Stimulated activated CD8-positive, alpha-beta memory T cell treated with anti-CD3 and anti-CD28 coated beads, Interleukin-4, amount 100 ng/mL, for 48 hours (primary cell): ENCODE results near the gene C1QL1.

ENCODE experiments used
- DNase-seq: peaks from one replicate; pipeline ENCODE4 v3.0.0-alpha.2; 2020

Gene C1QL1

DNA sequence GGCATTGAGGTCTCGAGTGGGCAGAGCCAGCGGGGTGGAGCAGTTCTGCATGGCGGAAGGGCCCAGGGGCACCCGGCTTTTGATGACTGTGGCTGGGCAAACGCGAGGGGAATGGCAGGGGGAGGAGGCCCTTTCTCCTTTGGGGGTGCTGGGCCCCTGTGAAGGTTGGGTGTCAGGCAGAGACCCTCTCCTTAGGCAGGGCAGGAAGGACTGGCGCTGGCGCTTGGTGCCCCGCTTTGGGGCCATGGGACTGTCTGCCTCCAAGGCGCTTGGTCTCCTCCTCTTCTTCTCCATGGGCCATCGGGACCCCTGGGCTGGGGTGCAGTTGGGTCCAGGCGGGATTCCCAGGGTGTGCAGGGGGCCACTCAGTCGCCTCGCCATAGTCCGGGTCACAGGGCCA, 40.0 kb downstream of the C1QL1 start:
- DNase-seq, result no peak

DNA sequence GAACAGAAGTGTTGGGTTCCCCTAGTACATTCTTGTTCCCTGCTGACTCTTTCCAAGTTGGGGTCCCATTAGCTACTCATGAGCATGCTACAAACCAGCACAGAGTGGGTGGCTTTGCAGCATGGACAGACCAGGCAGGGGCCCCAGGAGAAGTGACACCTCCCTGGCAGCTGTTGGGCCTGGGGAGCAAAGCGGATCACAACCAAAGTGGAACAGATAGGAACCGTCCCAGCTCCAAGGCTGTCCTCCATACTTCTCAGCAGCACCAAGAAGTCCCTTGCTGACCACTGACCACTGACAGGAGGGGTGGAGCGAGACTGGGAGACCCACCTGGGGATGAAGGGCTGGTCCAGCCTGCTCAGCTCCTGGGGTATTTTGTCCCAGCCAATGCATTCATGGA, 40.4 kb downstream of the C1QL1 start:
- no peak for DNase-seq

DNA sequence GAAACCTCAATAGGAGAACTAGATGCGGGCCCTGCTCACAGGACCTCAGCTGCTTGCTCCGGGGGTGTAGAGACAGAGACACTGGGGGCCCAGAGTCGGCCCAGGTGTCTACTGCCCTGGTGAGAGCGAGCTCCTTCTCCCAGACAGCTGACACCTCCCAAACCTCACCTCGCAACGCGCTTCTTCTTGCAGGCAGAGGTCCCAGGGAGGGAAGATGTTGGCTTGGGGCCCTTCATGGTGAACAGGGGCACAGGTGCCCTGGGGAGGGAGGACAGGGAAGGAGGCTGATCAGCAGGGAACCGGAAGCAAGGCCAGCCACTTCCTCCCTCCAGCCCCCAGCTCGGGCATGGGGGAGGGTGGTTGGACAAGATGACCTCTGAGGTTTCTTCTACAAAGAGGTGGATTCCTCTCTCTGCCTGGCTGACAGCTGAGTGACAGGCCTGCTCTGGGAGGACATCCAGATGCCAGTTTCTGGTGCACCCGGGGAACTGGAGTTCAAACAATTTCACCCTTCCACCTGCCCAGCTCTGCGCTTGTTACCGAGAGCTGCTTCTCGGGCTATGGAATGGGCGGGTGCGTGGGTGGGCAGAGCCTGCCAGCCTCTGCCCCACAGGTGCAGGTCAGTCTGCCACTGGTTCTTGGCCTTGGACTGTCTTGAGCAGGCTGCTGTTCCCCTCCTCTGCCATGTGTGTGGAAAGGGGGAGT, 41.1 kb downstream of the C1QL1 start:
- DNase-seq, result no peak

DNA sequence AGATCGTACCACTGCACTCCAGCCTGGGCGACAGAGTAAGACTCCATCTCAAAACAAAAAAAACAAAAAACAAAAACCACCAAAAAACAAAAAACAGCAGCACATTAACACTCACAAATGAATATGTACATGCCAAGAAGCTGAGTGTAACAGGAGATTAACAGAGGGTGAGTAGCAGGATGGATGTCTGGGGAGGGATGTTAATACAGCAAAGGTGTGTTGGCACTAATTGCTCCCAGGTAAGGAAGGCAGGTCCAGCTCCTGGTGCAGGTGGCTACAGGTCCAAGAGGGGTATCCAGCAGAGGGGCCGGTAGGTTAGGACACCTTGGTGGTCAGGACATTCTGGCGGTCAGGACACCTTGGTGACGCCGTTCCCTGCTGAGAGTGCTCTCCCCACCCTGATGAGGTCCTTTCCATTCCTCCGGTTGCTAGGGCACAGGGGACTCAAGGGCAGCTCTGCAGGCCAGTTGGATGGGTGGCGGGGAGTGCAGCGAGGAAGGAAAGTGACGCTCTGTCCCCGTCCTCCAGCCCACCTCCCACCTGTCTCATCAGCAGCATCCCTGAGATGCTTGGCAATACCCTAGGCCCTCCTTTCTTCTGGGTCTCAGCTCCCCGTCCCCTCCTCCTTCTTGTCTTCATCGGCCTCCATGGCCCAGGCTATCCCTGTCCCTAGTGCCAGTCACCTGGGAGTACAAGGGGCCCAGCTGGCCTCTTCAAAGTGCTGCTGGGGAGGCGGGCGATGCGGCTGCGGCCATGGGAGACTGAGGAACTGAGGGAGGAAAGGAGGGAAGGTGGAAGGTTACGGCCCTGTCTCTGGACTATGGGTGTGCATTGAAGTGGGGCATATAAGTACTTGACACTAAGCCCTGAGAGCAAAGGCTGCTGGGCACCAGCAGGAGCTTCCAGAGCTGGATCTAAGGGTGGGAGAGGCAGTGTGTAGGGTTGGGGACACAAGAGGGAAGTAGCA, 42.1 kb downstream of the C1QL1 start:
- DNase-seq, result no peak

DNA sequence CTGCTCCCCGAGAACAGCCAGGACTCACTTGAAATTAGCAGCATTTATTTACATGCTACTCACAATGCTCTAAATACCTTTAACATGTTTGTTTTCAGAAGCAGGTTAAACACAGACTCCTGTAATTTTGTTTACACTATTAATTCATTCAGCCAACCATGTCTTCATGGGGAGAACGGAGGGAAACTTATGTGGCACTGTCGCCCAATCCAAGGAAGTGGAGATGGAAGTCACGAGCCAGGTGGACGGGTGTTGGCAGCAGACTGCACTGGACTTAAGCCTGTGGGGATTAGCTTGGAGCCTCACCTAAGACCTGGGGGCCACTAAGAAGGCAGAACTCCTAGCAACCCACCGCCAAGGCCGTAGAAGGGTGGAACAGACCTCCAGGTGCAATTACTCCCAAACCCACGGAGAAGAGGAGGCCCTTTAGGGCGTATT, 44.0 kb downstream of the C1QL1 start:
- DNase-seq, result no peak

DNA sequence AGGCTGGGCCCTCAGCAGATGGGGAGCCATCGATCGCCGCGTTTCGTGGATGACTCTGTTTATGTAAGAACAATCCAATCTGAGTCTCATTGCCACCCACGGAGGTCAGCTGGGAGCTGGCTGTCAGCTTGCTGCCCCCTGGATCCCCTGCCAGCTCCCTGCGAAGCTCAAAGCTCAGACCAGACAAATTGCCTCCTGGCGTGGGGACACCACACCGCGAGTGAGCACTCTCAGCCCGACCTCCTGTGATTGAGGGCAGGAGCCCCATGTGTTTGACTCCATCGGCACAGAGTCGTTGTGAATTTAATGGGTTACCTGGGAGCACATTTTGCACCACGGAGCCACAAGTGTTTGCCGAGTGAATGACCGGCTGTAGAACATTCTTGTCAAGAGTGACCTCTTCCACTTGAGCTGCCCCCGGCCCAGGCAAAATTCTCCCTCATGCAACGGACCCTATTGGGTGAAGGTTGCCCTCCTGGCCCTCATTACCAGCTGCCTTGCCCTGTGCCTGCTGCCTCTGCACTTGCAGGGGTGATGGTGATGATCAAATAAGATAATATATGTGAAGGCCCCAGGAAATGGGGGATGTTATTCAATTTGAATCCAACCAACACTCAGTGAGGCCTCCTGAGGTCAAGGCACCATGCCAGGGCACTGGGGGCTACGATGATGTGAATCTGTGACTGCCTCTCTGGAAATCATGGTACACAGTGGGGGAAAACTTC, 45.2 kb downstream of the C1QL1 start:
- DNase-seq, result no peak

DNA sequence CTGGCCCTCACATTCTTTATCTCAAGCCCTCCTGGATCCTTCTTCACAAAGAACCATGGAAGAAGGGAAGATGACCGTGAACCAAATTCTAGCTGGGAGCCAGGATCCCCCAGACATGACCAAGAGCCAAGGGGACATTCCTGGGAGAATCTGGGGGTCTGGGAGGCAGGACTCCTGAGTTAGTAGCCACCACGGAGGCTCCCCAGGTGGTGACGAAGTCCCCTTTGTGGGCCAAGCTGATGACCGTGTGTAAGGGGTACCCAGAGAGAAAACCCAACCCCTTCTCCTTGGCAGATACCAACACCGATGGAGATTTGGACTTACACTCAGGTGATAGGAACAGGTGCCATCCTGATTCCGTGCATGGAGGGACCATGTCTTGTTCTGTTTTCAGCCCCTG, 46.0 kb downstream of the C1QL1 start:
- no peak for DNase-seq

DNA sequence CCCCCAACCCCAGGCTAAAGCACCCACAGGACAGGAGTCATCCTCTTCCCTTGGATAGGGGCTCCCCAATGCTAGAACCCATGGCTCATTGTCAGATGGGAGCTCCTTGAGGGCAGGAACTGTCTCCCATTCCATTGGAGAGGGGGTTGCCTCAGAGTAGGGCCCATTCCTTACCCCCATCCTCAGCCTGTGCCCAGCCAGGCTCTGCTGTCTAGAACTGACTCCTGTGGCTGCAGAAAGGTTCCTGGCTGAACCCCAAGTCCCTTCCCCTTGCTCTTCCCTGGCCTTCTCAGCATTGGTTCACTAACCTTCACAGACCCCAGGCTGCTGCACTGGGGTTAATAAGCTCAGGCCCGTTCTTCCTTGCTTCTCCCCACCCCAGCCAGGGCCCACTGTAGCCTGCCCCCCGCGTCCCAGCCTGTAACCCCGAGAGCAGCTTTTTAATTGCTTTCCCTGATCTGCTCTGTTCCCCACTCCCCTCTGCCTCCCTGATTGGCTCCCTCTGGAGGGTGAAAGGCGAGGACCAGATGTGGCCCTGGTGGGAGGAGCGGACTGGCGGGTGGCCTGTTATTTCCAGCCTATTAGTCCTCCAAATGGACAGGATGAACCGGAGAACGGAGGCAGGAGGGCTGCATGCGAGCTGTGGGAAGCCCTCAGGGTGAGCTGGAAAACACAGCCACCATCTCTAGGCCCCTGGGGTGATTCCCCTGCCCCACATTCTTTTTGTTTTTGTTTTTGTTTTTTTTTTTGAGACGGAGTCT, 46.8 kb downstream of the C1QL1 start:
- DNase-seq, result no peak

DNA sequence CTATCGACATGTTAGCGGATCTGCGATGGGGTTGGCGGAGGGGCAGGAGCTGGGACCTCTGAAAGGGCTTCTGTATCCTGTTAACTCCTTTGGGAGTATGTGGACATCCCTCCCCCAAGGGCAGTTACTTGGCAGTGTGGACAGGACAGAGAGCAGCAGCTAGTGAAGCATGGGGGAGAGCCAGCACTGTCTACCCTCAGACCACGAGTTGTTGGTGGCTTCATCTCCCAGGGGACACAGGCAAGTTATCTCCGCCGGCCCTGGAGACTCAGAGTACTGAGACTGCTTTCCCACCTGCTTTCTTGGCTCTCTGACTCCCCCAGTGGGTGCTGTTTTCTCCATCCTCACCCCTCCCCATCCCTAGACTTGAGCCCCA, 47.5 kb downstream of the C1QL1 start:
- no peak for DNase-seq

DNA sequence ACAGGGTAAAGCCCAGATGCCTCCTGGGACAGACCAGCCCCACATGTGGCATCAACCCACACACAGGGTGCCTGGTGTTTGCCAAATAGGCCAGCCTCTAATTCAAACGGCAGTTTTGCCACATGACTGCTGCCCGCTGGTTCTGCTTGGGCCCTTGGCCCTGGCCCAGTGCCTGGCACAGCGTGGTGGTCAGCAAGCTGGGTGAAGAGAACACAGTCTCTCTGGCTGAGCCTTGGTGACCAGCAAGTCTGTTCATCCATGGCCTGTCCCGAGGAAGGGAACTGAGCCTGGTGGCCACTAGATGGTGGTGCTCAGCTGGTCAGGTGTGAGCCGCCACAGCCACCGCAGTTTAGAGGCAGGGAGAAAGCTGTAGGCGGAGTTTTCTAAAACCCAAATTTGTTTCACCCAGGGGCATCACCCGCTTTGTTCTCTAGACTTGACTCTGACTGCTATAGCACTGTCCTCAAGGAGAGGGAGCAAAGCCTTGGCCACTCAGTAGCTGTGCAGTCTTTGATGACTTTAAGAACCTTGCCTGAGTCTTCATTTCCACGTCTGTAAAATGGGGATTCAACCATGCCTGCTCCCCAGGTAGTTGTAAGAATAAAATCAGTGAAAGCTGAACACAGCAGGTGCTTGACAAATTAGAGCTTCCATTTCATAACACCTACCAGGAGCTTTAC, 48.1 kb downstream of the C1QL1 start:
- peak; percentile 70 for DNase-seq

DNA sequence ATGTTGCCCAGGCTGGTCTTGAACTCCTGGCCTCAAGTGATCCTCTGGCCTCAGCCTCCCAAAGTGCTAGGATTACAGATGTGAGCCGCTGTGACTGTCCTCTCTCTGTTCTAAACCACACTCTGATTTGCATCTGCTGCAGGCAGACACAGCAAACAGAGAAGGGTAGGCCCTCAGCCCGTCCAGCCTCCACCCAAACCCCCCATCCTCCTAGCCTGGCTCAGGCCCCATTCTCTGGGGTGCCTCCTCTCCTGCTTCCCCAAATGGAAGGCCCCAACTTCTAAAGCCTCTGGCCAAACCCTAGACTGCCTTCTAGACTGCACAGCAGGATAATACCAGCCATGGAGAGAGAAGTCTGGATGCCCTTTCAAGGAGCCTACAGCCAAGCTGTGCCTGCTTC, 48.7 kb downstream of the C1QL1 start:
- no peak for DNase-seq

DNA sequence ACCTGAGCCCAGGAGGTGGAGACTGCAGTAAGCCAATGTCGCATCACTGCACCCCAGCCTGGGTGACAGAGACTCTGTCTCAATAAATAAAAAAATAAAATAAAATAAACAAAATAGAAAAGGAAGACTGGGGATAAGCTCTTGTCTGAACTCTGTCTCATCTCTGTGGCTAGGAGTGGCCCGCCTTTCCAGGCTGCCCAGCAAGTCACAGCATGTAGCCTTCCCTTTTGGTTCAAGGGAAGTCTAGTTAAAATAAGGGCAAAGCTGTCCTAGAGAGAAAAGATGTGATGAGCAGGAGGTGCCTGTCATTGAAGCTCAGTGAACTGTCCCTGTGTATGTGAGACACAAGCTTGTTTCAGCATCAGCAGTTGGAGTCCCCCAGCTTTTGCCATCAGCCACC, 50.1 kb downstream of the C1QL1 start:
- DNase-seq, result no peak

DNA sequence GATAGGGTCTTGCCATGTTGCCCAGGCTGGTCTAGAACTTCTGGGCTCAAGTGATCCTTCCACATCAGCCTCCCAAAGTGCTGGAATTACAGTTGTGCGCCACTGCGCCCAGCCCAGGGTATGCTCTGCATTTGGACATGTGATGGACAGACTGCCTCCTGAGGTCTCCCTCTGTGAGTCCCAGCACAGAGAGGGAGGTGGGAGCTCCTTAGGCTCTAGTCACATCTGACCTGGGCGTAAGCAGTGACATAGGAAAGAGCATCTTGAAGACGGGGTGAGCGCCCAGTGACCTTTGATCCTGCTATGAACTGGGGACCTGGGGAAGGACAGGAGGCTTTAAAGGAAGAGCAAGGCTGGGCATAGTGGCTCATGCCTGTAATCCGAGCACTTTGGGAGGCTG, 50.6 kb downstream of the C1QL1 start:
- DNase-seq, result no peak

DNA sequence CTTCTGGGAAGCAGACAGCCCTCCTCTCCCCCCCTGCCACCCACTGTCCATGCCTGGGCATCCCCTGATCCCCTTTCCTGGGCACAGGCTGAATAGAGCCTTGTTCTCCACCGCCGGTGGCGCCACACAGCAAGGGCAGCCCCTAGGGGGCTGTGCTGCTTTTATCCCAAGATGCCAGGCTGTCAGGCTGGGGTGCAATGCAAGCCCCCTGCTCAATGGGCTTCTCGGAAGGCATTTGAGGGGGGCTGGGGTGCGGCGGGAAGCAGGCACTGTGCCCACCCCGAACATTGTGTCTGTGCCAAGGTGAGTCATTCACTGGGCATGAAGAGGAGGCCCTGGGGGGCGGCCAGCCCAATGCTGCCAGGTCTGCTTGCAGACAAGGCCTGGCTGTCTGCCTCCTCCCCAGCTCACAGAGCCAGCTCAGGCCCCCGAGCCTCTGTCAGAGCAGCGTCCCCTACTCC, 51.3 kb downstream of the C1QL1 start:
- DNase-seq, result no peak

DNA sequence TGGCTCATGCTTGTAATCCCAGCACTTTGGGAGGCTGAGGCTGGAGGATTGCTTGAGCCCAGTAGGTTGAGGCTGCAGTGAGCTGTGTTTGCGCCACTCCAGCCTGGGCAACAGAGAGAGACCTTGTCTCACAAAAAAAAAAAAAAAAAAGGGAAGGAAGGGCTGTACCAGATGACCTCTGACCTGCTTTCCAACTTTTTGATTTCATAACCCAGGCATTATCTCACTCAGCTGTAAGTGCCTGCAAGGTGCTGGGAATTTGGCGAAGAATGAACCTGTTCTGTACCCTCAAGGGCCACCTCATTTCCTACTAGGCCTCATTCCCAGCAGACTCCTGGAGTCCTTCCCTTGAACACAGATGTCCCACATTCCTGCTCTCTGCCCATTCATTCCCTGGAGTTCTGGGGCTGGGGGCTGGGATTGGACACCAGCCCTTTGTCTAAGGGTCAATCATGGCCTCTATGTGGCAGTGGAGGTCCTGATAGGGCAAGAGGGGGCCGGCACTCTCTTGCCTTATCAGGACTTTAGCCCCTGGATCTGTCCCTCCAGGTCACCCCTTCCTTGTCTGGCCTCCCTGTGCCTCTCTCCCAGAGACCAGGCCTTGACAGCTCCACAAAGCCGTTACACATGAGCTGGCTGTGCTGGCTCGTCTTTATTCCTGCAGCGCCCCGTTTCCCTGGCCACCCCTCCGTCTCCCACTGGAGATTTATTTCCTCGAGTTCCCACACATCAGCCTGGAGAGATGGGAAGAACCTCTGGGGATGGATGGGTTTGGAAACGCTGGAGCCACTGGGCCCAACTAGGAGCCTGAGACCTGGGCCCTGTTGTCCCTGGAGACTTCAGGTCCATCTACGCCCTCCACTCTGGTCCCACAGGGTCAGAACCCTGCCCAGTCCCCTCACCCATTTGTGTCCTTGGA, 52.0 kb downstream of the C1QL1 start:
- no peak for DNase-seq

DNA sequence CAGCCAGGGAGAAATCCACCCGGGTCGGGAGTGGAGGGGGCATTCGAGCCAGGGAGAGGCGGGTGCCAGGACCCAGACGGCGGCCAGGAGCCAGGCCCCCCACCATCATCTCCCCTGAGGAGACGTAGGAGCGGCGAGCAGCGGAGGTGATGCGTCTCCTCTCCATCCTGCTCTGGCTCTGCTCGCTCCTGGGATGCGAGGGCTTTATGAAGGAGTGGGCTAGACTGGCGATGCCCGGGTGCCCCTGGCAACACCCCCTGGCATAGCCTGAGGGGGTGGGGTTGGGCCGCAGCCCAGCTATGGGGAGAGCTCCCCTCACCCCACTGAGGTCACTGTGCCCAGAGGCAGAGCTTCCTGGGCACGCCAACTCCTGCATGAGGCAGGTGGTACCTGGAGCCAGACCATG, 52.8 kb downstream of the C1QL1 start, which contains the start of gene GFAP:
Gene GFAP, minus strand, starts transcription at position 180 of the 406 bp plus-strand sequence. Its CDS starts 14 bp downstream, at position 166.
- no peak for DNase-seq

DNA sequence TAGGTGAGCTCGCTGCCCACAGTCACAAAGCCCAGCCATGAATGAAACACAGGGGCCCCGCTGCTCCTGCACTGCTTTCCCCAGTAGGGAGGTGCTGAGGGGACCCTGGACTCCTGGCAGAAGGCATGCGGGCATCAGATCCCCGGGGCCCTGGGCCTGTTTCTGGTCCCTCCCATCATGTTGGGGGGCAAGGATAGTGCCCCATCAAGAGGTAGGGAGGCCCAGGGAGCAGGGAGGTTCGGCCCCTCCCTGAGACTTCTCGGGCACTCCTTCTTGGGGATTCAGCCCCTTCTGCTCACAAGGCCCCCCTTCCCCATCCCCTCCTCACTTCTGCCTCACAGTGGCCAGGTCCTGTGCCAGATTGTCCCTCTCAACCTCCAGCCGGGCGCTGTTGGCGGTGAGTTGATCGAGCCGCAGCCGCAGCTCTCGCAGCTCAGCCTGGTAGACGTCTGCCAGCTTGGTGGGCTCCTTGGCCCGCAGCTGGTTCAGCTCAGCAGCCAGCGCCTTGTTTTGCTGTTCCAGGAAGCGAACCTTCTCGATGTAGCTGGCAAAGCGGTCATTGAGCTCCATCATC, 53.3 kb downstream of the C1QL1 start:
- DNase-seq, result no peak

DNA sequence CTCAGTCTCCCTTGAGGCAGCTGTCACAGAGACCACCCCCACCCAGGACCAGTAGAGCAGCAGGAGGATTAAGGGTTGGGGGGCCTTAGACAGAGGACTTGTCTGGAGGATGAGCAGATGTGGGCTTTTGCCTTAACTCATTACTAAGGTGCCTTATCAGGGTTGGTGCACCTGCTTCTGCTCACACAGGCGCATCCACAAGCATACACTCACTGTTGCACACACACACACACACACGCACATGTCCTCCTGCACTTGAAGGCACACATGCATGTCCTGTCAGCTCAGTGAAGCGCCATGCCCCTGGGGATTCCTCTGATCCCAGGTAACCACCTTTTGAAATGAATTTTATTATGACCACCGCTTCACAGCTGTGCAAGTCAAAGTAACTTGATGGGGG, 54.0 kb downstream of the C1QL1 start:
- DNase-seq, result no peak

DNA sequence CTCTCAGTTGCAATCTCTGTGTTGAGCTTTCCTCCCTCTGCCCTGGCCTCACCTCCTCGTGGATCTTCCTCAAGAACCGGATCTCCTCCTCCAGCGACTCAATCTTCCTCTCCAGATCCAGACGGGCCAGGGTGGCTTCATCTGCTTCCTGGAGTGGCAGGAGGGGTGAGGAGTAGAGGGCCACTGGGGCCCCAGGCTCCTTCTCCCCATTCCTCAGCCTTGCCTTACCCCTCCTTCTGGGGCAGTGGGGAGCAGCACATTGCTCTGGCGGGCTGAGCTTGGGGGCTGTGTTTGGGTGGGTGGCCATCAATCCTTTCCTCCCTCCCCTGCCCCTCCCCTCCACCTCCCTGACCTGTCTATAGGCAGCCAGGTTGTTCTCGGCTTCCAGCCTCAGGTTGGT, 54.4 kb downstream of the C1QL1 start:
- no peak for DNase-seq

DNA sequence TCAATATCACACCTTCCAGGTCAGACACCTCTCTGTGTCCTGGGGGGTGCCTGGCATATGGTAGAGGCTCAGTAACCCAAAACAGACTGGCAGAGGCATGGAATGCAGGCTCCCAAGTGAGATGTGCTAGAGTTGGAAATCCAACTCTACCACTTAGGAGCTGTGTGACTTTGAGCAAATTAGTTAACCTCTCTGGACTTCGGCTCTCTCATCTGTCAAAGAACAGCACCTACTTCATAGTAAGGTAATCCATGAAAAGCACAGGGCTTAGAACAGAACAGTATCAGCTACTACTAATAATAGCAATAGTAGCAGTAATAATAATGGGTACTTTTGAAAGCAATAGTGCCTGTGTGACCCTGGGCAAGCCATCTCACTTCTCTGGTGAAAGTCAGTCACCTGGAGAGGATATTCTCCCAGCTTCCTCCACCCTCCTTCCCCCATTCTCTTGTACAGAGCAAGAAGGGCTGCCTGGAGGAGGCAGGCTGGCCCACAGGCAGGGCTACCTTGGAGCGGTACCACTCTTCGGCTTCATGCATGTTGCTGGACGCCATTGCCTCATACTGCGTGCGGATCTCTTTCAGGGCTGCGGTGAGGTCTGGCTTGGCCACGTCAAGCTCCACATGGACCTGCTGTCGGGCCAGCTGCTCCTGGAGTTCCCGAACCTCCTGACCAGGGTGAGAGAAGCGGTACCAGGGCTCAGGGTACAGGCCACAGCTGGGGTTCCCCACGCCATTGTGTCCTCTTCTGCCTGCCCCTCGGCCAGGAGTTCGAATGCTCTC, 55.1 kb downstream of the C1QL1 start:
- DNase-seq, result no peak
